ENCODE data around the gene ATRNL1. TPM values are rescaled to one million over a fixed set of nuclear protein-coding genes. Genes with fewer than 3 reads are reported as not detected.

Gene ATRNL1
- total RNA-seq, 1 experiment from 2014 or later = 35.1 TPM

DNA sequence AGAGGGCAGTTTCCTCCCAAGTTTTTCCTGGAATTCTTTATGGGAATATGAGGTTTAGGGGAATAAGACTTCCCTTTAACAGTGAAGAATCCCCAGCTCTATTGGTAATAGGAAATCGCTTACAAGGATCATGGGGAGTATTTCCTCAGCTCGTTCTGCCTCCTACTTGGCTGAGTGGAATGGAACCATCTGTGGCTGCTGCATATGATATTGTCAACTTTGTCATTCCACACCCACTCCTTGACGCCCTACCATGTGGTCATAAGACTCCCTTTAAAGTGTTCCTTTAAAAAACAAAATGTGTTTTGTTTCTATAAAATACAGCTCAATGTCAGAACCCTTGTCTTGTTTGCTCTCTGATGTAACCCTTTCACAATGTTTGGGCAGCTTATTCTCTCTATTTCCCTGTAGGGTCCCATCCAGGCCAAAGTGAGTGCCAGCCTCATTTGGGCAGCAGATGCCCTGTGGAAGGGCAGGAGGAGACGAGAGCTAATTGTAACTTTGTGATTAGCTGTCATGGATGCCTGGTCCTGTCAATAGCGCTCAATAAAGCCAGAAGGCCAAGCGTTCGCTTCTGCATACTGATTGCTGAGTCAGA lies 33.8 kb upstream of the ATRNL1 start:
- no peak overlapping the region for H3K4me3 ChIP-seq (ENCODE audit: insufficient read depth, low read depth, low read length)
- DNase-seq = no peak
- no peaks in the 10 kb centered on the region for H3K36me3 ChIP-seq (replicated peaks; ENCODE audit: control insufficient read depth, insufficient read depth, low read length)
- no peaks in the 10 kb centered on the region for H3K27me3 ChIP-seq (ENCODE audit: control insufficient read depth, insufficient read depth, low read length)

DNA sequence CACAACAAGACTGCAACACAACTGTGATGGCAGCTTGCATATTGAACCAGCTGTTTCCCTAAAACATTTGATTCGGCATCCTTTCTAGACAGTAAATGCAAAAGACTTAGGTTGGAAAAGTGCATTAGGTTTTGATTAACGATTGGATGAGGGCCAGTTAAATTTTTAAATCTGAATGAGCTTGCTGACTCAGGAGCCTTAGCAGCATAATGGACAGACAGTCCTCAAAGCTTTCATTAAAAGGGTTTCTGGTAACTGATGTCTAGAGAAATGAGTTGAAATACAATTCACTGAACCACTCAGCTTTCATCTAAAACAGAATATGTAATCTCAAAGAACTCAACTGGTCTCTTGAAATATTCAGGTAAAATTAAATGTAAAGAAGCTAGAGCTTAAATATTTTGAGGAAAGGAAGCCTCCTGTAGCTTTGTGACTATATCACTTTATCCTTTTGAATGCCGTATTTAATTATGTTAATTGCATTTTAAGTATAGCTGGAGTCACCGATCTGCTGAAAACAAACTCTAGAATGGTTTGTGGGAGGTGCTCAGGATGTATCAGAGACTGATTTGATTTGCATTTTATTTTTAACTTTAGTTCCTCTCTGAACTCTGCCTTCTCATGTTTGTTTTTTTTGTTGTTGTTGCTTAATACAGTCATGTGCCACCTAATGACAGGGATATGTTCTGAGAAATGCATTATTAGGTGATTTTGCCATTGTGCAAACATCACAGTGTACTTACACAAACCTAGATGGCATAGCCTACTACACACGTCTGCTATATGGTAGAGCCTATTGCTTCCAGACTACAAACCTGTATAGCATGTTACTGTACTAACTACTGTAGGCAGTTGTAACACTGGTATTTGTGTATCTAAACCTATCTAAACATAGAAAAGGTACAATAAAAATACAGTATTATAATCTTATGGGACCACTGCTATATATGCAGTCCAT lies 29.2 kb upstream of the ATRNL1 start:
- Histone ChIP-seq H3K36me3 (replicated peaks; ENCODE audit: control insufficient read depth, insufficient read depth, low read length) (no peaks in the 10 kb centered on the region), H3K27me3 (ENCODE audit: control insufficient read depth, insufficient read depth, low read length) (no peaks in the 10 kb centered on the region), H3K4me3 (ENCODE audit: insufficient read depth, low read depth, low read length) (no peak overlapping the region)
- DNase-seq = no peak

DNA sequence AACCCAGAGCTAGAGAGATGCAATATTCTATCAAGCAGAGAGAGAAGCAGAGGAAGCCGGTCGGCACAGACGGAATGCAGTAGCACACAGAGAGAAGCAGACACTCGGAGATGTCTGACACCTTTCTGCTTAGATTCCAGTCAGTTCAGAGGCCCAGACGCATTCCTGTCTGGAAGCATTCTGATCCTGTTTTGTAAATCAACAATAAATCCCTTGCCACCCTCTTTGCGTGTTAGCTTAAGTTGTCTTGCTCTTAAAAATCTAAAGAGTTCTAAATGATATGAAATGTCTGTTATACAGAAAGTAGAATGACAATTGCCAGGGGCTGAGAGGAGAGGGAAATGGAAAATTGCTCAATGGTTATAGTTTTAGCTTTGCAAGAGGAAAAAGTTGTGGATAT lies 27.4 kb upstream of the ATRNL1 start:
- H3K4me3 ChIP-seq (ENCODE audit: insufficient read depth, low read depth, low read length) = no peak overlapping the region
- no peaks in the 10 kb centered on the region for H3K36me3 ChIP-seq (replicated peaks; ENCODE audit: control insufficient read depth, insufficient read depth, low read length)
- no peak for DNase-seq
- no peaks in the 10 kb centered on the region for H3K27me3 ChIP-seq (ENCODE audit: control insufficient read depth, insufficient read depth, low read length)

DNA sequence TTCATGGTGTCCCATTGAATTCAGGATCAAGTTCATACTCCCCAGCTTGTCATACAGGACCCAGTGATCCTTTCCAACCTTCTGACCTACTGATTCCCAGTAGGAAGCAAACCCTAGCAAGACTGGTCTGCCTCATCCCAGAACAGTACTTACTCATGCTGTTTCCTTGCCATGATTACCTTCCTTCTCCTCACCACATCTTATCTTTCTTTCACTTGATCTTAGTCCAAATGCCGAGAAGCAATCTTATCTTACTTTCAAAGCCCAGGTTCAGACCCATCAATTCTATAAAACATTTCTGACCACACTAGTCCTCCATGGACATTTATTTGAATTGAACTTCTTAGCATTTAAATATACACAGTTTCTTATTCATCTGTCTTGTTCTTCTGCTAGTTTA lies 26.6 kb upstream of the ATRNL1 start:
- DNase-seq = no peak
- H3K4me3 ChIP-seq (ENCODE audit: insufficient read depth, low read depth, low read length) = no peak overlapping the region
- H3K27me3 ChIP-seq (ENCODE audit: control insufficient read depth, insufficient read depth, low read length) = no peaks in the 10 kb centered on the region
- H3K36me3 ChIP-seq (replicated peaks; ENCODE audit: control insufficient read depth, insufficient read depth, low read length) = no peaks in the 10 kb centered on the region

DNA sequence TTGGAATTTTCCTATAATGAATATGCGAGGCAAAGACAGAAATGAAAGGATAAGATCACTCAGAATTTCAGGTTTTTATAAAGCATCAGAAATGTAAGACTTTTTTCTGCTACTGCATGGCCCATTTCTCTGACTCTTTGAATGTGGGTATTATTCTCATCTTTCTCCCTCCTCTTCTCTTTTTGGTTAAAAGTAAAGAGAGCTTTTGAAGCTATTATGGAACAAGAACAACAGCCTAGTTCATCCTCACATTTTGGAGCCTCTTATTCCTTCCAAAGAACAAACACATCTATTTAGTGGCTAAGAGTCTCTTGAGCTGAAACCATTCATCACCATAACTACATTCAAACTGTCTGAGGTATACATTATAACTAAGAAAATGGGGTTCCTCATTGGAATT lies 19.4 kb upstream of the ATRNL1 start:
- no peaks in the 10 kb centered on the region for H3K27me3 ChIP-seq (ENCODE audit: control insufficient read depth, insufficient read depth, low read length)
- H3K36me3 ChIP-seq (replicated peaks; ENCODE audit: control insufficient read depth, insufficient read depth, low read length) = no peaks in the 10 kb centered on the region
- DNase-seq = no peak
- no peak overlapping the region for H3K4me3 ChIP-seq (ENCODE audit: insufficient read depth, low read depth, low read length)

DNA sequence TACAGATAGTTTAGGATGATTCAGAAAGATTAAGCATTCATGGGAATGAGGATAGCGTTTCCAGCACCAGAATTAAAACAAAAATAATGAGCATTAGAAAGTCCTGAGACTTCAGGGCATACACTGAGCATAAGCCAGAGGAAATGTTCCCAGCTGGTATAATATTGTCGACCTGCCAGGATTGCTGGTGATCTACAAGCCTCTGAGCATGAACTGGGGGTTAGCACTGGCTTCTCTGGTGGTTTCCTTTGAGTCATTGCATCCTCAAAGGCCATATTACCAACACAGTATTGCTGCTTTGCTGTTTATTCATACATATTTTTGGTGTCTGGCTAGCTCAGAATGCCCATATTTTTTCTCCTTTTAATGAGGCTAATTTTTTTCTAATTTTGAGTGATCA lies 10.7 kb upstream of the ATRNL1 start:
- no peak for DNase-seq
- Histone ChIP-seq H3K36me3 (replicated peaks; ENCODE audit: control insufficient read depth, insufficient read depth, low read length) (no peaks in the 10 kb centered on the region), H3K27me3 (ENCODE audit: control insufficient read depth, insufficient read depth, low read length) (no peaks in the 10 kb centered on the region), H3K4me3 (ENCODE audit: insufficient read depth, low read depth, low read length) (no peak overlapping the region)

DNA sequence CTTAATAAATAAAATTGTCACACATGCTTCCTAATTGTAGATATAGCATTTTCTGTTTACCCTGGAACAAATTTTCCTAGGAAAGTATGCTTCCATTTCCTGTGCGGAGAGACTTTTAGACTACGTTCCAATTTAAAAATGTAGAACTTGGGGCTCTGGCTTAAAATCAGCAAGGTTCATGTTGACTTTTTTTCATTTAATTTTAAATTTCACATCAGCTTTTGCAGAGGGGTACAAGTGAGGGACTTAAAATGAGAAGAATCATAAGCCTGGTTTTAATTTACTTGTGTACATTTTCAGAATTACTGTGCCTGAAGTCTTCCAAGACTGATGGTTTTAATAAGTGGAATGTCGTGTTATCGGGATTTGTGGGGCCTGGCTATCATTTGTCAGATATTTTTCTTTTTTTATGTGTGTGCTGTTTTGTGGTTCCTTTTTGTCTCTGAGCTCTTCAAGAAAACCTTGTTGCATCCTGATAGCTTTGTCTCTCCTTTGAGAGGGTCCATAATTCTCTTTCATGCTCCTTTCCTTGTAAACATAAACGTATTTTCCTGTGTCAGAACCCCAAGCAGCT lies 8.8 kb upstream of the ATRNL1 start:
- Histone ChIP-seq H3K27me3 (ENCODE audit: control insufficient read depth, insufficient read depth, low read length) (no peaks in the 10 kb centered on the region), H3K4me3 (ENCODE audit: insufficient read depth, low read depth, low read length) (no peak overlapping the region), H3K36me3 (replicated peaks; ENCODE audit: control insufficient read depth, insufficient read depth, low read length) (no peaks in the 10 kb centered on the region)
- DNase-seq = no peak

DNA sequence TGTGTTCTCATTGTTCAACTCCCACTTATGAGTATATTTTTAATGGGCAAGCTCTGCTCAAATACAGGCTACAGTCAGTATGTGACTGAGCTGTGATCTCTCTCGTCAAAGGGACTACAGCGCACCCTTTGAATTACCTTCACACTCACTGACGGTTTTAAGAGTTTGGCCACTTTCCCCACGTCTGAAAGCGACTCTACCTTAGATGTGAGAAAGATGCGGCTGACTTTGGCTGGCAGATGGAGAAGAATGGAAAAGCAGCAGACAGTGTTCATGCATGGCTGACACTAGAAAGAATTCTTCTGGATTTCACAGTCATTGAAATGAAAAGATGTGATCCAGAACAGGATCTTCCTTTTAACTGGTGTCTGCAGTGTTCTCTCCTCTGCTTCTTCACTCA lies 2.0 kb upstream of the ATRNL1 start:
- Histone ChIP-seq H3K27me3 (ENCODE audit: control insufficient read depth, insufficient read depth, low read length) (peaks cover 16% of the 10 kb centered on the region), H3K4me3 (ENCODE audit: insufficient read depth, low read depth, low read length) (no peak overlapping the region), H3K36me3 (replicated peaks; ENCODE audit: control insufficient read depth, insufficient read depth, low read length) (no peaks in the 10 kb centered on the region)
- no peak for DNase-seq

DNA sequence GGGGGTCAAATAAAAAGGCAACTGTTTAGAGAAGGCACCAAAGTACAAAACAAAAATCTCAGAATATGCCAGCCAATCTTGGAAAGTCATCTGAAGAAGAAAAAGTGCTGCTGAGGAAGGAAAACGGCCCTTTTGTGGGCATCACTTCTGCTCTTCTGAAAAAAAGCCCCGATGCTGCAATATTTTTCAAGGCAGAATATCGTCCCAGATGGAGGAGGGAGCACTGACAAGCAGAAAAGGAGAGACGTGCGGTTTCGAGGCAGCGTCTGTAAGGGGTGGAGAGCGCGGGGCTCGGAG lies 959 bp upstream of the ATRNL1 start:
- Histone ChIP-seq H3K4me3 (ENCODE audit: insufficient read depth, low read depth, low read length) (peak overlapping the region; percentile 84), H3K36me3 (replicated peaks; ENCODE audit: control insufficient read depth, insufficient read depth, low read length) (no peaks in the 10 kb centered on the region), H3K27me3 (ENCODE audit: control insufficient read depth, insufficient read depth, low read length) (peaks cover 16% of the 10 kb centered on the region)
- no peak for DNase-seq

DNA sequence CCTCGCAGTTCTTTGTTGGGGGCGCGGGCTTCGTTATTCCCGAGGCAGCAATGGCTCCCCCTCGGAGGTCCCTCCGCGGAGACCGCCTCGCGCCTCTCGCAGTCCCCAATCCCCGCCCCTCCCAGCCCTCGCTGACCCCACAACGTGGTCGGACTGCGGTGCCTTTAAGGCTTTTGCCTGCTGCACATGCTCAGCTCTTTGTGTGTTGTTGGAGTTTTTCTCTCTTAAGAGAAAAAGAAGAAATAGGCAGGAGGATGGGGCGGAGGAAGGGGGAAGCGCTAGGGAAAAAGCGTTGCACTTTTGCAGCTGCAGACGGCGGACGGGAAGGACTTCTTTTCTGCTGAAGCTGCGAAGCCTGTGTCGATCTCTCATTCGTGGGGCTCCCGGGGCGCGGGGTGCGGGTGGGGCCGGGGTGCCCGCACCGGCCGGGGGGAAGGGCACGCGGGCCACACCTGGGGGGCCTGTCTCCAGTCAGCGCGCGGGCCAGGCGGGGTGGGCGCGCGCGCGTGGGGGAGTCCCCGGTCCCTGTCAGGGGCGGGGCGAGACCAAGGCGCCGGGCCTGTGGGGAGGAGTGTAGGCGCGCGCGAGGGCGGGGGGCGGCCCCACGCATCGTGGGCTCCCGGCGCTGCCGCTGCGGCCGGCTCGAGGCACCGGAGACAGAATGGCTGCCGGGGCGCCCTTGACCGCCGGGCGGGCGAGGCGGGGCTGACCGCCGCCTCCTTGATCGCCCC lies 445 bp upstream of the ATRNL1 start:
- H3K36me3 ChIP-seq (replicated peaks; ENCODE audit: control insufficient read depth, insufficient read depth, low read length) = no peaks in the 10 kb centered on the region
- peaks cover 16% of the 10 kb centered on the region for H3K27me3 ChIP-seq (ENCODE audit: control insufficient read depth, insufficient read depth, low read length)
- H3K4me3 ChIP-seq (ENCODE audit: insufficient read depth, low read depth, low read length) = peak overlapping the region; percentile 84
- peak; percentile 81 for DNase-seq

DNA sequence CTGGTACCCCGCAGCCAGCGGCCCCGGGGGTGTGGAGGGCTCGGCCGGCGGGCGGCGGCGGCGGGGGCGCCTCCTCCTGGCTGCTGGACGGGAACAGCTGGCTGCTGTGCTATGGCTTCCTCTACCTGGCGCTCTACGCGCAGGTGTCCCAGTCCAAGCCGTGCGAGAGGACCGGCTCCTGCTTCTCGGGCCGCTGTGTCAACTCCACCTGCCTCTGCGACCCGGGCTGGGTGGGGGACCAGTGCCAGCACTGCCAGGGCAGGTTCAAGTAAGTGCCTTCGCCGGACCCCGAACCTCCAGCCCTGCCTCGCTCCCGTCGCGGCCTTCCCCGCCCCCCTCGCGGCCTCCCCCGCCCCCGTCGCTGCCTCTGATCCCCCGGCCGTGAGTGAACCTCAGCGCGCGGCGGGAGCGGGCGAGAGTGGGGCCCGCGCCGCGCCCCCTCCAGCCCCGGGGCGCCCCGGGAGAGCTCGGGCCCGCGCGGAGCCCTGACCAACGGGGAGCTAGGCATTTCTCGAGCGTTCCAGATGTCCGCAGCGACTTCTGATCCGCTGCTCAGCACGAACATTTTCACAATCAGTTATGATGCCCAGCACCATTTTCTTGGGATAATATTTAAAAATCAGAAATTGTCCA lies 727 bp downstream of the ATRNL1 start:
- H3K4me3 ChIP-seq (ENCODE audit: insufficient read depth, low read depth, low read length) = peak overlapping the region; percentile 84
- peaks cover 16% of the 10 kb centered on the region for H3K27me3 ChIP-seq (ENCODE audit: control insufficient read depth, insufficient read depth, low read length)
- no peaks in the 10 kb centered on the region for H3K36me3 ChIP-seq (replicated peaks; ENCODE audit: control insufficient read depth, insufficient read depth, low read length)
- peak; percentile 84 for DNase-seq

DNA sequence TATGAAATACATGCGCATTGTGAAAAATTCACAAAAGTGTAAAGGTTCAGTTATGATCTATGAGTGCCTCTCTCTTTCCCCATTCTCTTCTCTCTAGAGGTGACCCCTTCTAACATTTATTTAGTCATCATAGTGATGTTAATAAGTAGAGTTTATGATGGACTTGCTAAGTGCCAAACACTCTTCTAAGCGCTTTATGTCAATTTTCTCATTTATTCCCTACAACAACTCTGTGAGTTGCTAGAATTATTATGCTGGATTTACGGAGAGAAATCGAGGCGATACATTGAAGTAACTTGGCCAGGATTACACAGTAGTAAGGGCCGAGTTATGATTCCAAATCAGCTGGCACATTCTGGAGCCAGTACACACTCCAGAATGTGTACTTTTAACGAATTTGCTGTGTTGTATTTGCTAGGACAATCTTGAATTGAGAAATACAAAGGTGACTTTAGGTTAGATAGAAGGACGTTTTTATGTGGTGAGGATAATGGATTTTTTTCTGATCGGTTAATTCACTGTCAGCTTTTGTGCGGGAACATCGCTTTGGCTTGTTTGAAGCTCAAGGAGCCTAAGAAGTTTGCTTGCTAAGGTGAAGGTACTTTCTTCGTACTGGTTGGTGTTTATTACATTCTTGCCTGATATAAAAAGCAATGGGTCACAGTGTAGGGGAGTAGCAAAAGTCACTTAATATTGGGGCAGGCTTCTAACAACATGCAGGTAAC lies 1.4 kb downstream of the ATRNL1 start:
- H3K4me3 ChIP-seq (ENCODE audit: insufficient read depth, low read depth, low read length) = peak overlapping the region; percentile 84
- no peaks in the 10 kb centered on the region for H3K36me3 ChIP-seq (replicated peaks; ENCODE audit: control insufficient read depth, insufficient read depth, low read length)
- peaks cover 16% of the 10 kb centered on the region for H3K27me3 ChIP-seq (ENCODE audit: control insufficient read depth, insufficient read depth, low read length)
- no peak for DNase-seq

DNA sequence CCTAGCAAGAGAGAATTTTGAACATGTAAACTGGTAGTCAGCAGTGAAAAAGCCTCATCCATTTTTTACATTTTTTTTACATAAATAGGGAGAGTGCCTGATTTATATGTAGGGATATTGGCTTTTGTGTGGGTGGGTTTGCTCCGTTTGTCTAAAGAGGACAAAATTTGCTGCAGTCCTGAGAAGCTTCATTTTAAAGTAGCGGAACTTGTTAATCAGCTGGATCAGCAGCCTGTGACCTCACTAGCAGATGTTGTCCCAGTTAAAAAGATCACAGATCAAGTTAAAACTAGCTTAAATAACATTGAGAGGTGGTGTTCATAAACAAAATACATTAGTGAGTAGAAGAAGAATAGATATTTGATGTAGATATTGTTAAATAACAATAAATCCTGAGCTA lies 2.6 kb downstream of the ATRNL1 start:
- Histone ChIP-seq H3K27me3 (ENCODE audit: control insufficient read depth, insufficient read depth, low read length) (peaks cover 16% of the 10 kb centered on the region), H3K4me3 (ENCODE audit: insufficient read depth, low read depth, low read length) (no peak overlapping the region), H3K36me3 (replicated peaks; ENCODE audit: control insufficient read depth, insufficient read depth, low read length) (no peaks in the 10 kb centered on the region)
- no peak for DNase-seq

DNA sequence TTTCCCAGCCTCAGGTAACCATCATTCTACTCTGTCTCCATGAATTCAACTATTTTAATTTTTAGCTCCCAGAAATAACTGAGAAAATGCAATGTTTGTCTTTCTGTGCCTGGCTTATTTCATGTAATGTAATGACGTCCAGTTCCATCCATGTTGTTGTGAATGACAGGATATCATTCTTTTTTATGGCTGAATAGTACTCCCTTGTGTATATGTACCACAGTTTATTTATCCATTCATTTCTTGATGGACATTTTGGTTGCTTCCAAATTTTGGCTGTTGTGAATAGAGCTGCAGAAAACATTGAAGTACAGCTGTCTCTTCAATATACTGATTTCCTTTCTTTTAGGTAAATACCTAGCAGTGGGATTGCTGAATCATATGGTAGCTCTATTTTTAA lies 10.5 kb downstream of the ATRNL1 start:
- no peaks in the 10 kb centered on the region for H3K27me3 ChIP-seq (ENCODE audit: control insufficient read depth, insufficient read depth, low read length)
- DNase-seq = no peak
- H3K36me3 ChIP-seq (replicated peaks; ENCODE audit: control insufficient read depth, insufficient read depth, low read length) = peaks cover 1% of the 10 kb centered on the region; the same call in 1 of the 2 replicates
- H3K4me3 ChIP-seq (ENCODE audit: insufficient read depth, low read depth, low read length) = no peak overlapping the region

Measured in H7 (cell line).